Brain microvascular endothelial cell (primary cell): Measurements from ENCODE around the gene CARHSP1.
A peak's percentile ranks its signal among the peaks of the same experiment; 100 is the strongest.
"Not testable (repeated sequence)": the region's sequence is repeated elsewhere in the genome, so short reads cannot be mapped to it uniquely, and the experiment has no call there.

Source experiments
- DNase-seq: peaks from one replicate; pipeline ENCODE4 v3.0.0-alpha.2; 2020
- H3K27ac ChIP-seq: fragments of 250-450 bp; sonication (Bioruptor Pico); 2 replicates; pipeline ENCODE4 v1.5.1; 2020; ENCODE audit warnings: mild to moderate bottlenecking, moderate library complexity
- H3K27me3 ChIP-seq: fragments of 250-450 bp; sonication (Bioruptor Pico); replicated peaks from 2 replicates; pipeline ENCODE4 v1.5.1; 2020; ENCODE audit warnings: mild to moderate bottlenecking
- H3K36me3 ChIP-seq: fragments of 250-450 bp; sonication (Bioruptor Pico); replicated peaks from 2 replicates; pipeline ENCODE4 v1.5.1; 2020; ENCODE audit warnings: mild to moderate bottlenecking
- H3K4me3 ChIP-seq: 2 replicates; pipeline ENCODE4 v1.5.1; 2011; ENCODE audit warnings: low read depth, mild to moderate bottlenecking, control low read depth, low read length, moderate library complexity
- in situ Hi-C: cut with HindIII; loops from 2 replicates; pipeline ENCODE4 v1.10.0; 2017; ENCODE audit warnings: low sequenced_read_pairs, low pct_ligation_motif_present
- TF ChIP-seq, protein P1 (sequence below): IDR thresholded peaks from 2 replicates; pipeline ENCODE4 v1.5.1; 2011; ENCODE audit warnings: low read depth, mild to moderate bottlenecking, moderate library complexity, low read length, control low read depth, inconsistent platforms; ENCODE audit errors: missing control alignments

Gene CARHSP1

DNA sequence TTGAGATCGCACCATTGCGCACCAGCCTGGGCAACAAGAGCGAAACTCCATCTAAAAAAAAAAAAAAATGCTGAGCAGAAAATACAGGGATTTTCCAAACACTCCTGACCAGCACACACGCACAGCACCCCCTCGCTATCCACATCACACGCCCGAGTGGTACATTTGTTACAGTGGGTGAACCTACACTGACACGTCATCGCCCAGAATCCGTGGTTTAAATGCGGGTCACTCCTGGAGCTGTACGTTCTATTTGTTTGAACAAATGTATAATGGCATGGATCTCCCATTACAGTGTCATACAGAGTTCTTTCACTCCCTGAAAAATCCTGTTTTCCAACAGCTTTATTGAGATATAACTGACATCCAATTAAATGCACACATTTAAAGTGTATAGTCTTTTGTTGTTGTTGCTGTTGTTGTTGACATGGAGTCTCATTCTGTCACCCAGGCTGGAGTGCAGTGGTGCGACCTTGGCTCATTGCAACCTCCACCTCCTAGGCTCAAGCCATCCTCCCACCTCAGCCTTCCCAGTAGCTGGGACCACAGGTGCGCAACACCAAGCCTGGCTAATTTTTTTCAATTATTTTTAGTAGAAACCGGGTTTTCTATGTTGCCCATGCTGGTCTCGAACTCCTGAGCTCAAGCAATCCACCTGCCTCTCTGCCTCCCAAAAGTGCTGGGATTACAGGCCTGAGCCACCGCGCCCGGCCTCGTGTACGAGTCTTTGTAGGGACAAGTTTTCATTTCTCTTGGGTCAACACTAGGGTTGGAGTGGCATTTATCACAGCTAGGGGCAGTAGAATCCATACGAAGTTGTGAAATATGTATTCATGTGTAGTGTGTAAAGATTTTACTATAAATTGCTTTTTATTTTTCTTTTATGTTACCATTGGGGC is 4.4 kb upstream of the CARHSP1 start:
- Histone ChIP-seq H3K27ac (no peak overlapping the region), H3K27me3 (no peaks in the 10 kb centered on the region), H3K4me3 (no peak overlapping the region), H3K36me3 (no peaks in the 10 kb centered on the region)
- in situ Hi-C loops: no loop called here
- no peak for DNase-seq
- TF ChIP-seq, protein P1, sequence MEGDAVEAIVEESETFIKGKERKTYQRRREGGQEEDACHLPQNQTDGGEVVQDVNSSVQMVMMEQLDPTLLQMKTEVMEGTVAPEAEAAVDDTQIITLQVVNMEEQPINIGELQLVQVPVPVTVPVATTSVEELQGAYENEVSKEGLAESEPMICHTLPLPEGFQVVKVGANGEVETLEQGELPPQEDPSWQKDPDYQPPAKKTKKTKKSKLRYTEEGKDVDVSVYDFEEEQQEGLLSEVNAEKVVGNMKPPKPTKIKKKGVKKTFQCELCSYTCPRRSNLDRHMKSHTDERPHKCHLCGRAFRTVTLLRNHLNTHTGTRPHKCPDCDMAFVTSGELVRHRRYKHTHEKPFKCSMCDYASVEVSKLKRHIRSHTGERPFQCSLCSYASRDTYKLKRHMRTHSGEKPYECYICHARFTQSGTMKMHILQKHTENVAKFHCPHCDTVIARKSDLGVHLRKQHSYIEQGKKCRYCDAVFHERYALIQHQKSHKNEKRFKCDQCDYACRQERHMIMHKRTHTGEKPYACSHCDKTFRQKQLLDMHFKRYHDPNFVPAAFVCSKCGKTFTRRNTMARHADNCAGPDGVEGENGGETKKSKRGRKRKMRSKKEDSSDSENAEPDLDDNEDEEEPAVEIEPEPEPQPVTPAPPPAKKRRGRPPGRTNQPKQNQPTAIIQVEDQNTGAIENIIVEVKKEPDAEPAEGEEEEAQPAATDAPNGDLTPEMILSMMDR: peak; percentile 37

DNA sequence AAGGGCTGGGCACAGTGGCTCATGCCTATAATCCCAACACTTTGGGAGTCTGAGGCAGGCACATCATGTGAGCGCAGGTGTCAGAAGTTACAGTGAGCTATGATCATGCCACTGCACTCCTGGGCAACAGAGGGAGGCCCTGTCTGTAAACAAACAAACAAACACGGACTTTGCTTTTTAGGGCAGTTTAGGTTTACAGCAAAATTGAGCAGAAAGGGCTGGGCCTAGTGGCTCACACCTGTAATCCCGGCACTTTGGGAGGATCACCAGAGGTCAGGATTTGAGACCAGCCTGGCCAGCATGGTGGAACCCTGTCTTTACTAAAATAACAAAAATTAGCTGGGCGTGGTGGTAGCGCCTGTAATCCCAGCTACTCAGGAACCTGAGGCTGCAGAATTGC is 3.3 kb upstream of the CARHSP1 start:
- in situ Hi-C loops: no loop called here
- TF ChIP-seq, protein P1: no peak
- no peak overlapping the region for H3K27ac ChIP-seq

DNA sequence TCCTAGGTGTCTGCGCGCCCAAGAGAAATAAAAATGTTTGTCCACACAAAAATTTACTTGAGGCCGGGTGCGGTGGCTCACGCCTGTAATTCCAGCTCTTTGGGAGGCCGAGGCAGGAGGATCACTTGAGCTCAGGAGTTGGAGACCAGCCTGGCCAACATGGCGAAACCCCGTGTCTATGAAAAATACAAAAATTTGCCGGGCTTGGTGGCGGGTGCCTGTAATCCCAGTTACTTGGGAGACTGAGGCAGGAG is 1.1 kb upstream of the CARHSP1 start:
- H3K27ac ChIP-seq, in situ Hi-C loops, H3K4me3 ChIP-seq, H3K36me3 ChIP-seq, DNase-seq, H3K27me3 ChIP-seq: not testable (repeated sequence)

More for the DNA sequence above, 3.3 kb upstream of the CARHSP1 start:
- H3K36me3 ChIP-seq: no peaks in the 10 kb centered on the region
- no peak for DNase-seq
- no peak overlapping the region for H3K4me3 ChIP-seq
- no peaks in the 10 kb centered on the region for H3K27me3 ChIP-seq

DNA sequence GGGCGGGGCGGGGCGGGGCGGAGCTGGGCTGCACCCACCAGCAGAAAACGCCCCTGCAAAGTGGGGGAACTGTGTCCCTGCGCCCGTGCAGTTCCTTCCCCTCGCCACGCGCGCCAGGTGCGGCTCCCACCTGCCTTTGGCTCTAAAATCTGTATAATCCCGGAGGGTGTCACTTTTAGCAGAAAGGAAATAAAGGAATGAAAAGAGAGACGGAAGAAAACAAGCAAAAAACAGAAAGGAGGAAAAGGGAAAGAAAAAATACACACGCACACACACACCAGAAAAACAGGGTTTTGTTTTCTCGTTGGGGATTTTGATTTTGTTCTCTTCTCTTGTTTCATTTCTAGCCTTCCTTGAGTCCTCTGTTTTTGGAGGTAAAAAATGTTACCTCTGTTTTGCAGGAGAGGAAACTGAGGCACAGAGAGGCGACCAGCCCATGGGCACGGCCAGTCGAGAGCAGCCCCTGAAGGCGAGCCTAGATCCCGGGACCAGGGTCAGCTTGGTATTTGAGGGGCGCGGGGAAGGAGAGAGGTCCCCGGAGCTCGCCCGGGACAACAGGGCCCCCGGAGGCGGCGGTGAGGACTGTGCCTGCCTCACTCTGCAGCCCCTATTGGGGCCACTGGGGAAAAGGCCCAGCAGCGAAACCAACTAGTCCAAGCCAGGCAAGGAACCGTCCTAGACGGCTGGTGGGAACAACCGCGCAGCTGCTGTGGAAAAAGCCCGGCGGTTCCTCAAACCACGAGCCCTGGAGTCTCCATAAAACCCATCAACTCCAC is 594 bp upstream of the CARHSP1 start:
- Histone ChIP-seq H3K27me3 (no peaks in the 10 kb centered on the region), H3K4me3 (peak overlapping the region; percentile 52), H3K27ac (no peak overlapping the region), H3K36me3 (no peaks in the 10 kb centered on the region)
- in situ Hi-C loops: no loop called here
- no peak for DNase-seq
- TF ChIP-seq, protein P1: peak; percentile 12

DNA sequence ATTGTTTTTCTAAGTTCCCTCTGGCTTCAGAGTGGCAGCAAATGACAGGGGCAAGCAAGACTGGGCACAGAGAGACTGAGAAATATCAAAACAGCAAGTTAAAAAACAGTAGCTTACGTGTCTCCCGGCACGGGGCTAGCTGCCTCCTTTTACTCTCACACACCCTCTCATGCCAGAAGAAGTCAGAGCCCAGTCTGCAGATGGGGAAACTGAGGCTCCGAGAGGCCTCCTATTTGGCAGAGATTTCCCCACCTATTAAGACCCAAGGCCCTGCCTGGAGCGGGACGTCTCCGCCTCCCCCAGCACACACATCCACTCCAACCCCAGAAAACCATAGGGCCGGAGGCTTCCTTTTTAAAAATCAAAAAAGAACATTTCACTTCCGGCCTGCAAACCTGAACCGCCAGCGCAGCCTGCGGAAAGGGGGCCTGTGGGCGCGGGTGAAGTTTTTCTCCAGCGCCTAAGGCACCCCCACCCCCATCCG is 832 bp downstream of the CARHSP1 start:
- TF ChIP-seq, protein P1: no peak
- Histone ChIP-seq H3K27ac (peak overlapping the region; percentile 54), H3K36me3 (no peaks in the 10 kb centered on the region), H3K27me3 (no peaks in the 10 kb centered on the region), H3K4me3 (peak overlapping the region; percentile 68)
- in situ Hi-C loops: no loop called here
- no peak for DNase-seq

DNA sequence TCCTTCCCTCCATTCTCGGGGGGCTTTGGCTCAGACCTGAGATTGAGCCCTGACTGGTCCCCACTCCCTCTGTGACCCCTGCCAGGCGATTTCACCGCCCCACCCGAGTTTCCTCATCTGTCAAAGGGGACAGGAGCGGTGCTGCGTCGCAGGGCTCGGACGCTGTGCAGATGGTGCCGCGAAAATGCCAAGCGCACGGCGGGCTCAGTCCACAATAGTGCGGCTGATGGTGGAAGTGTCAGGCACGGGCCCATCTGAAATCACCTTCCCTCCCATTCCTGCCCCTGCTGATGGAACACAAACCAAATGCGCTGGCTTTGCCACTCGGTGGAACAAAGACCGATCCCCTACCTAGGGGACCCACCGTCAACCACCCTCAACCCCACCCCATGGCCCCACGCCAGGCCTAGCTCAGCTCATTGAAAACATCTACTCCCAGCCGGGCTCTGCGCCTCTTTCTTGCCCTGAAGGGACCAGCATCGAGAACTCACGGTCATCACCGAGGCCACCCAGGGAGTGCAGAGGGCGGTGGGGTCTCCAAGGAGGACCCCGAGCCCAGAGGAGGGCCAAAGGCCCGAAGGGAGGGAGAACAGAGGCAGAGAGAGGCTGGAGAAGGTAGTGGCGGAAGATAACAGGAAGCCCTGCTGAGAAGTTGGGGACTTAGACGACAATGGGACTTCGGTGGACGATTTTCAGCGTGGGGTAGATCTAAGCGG is 1.4 kb downstream of the CARHSP1 start:
- TF ChIP-seq, protein P1: no peak
- DNase-seq: no peak

More for the DNA sequence above, 1.4 kb downstream of the CARHSP1 start:
- Histone ChIP-seq H3K27ac (peak overlapping the region; percentile 54), H3K27me3 (no peaks in the 10 kb centered on the region), H3K4me3 (peak overlapping the region; percentile 68), H3K36me3 (no peaks in the 10 kb centered on the region)
- in situ Hi-C loops: no loop called here
